GM19193 (cell line): ENCODE measurements around the gene ASB12.

Experiments
- POLR2A ChIP-seq: IDR thresholded peaks from 4 replicates; pipeline ENCODE4 v1.6.1; 2011; ENCODE audit not compliant: insufficient read depth, insufficient read length; ENCODE audit errors: extremely low read depth

Gene ASB12, protein sequence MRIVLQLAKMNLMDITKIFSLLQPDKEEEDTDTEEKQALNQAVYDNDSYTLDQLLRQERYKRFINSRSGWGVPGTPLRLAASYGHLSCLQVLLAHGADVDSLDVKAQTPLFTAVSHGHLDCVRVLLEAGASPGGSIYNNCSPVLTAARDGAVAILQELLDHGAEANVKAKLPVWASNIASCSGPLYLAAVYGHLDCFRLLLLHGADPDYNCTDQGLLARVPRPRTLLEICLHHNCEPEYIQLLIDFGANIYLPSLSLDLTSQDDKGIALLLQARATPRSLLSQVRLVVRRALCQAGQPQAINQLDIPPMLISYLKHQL

DNA sequence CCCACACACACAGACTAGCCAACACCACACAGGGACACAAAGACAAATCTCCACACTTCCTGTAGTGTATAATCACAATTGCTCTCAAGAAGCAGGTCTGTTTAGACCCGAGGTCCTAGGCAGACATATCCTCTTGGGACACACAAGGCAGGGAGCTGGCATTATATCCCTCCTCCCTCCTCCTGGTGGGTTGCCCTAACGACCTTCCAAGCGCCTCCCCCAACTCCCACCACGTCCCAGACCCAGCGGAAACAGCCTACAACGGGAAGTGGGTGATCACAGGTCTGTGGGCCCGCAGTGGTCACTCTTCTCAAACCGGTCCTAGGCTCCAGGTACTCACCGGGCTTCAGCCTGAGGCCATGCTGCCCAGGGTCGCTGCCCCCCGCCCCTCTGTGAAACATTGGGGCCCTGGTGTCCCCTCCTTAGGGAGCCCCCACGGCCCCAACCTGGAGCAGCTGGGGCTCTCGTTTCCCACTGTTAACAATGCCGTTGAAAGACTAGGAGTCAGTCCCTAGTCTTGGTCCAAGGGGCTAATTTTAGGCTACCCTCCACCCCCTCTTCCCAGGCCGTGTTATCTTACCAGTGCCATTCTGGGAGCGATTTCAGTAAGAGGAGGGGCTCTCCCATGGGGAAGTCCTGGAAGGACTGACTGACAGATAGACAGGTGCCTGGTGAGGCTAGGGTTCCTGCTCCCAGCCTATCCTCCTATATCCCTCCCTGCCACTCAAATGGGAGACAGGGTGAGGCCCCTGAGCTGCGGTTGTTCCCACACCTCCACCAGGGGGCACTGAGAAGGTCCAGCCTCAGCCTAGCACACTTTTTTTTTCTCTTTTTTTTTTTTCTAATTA, at the start of gene ASB12:
Gene ASB12, minus strand, starts transcription at position 485 of the 848 bp plus-strand sequence. CDS start 4,957 bp downstream, outside the sequence.
- no peak for TF ChIP-seq POLR2A

DNA sequence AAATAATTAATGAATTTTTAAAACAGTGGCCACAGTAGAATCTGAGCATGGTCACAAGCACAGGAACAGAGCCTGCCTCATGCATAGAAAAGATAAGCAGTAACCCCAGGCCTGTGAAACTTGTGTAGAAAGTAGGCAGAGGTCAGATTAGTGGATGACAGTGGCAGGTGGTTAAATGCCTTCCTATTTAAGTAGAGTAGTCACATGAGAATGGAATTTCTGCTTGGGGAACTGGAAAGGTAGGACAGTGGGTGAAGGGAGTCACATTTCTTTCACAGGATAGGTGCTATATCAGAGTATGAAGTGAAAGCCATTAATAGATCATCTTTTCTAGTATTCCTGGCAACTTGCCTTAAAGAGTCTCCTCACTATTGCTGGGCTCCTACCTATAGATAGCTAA, 34.9 kb upstream of the ASB12 start:
- TF ChIP-seq POLR2A: no peak

DNA sequence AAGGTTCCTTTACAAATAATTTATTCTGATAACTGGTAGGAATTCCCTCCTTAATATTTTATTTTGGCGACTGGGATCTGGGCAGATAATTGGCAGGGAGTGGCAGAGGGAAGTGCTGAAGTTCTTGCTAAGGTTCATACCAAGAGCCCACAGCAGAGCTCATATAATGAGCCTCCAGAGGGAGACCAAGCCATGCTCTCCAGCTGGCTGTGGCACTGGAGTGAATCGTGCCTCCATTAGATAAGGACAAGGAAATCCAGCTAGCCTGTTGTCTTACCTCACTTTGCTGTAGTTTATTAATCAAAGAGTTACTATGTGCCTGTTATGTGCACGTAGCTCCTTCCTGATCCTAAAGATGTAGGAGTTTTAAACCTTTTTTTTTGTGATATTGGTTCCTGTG, 1.3 kb downstream of the ASB12 start:
- TF ChIP-seq POLR2A: no peak

DNA sequence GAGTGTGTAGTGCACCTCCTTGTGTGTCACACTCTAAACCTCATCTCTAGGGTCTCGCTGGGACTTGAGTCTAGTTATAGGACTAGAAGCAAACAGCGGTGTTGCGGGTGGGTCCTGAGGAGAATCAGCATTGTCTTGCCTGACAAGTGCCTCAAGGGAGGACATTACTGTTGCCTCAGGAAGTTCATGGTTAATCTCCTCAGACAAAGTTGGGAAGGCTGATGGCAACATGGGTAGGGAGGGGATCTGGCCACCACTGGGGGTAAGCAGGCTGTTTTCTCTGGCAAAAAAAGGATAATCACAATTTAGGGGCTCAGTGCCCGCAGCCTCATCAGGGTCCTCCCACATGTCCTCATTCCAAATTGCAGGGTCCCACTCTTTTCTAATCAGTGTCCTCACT, 12.4 kb downstream of the ASB12 start:
- TF ChIP-seq POLR2A: no peak

DNA sequence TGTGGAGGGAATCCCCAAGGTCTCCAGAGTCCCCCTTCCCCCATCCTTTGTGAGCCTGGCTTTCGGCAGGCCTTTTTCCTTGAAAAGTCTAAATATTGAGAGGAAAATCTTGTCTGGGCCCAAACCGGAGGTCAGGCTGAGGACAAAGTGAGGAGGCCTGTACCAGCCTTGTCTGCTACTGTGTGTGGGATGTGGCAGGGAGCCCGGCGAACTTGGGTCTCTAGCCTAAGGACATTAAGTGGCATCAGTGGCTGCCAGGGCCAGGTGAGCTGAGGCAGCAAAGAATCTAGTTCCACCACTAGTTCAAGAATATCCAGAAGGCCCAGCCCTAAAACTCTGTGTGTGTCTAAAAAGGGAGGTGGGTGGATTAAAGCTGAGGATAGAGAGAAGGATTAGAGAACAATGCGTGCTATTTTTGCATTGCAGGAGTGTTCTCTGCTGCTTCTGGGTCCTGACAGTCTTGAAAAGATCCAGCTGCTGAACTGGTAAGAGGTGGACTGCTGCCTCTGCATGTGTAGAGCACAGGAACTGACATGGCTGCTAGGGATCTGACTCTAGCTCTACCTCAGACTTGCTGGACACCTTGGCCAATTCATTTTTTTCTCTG, 23.7 kb downstream of the ASB12 start:
- TF ChIP-seq POLR2A: no peak

DNA sequence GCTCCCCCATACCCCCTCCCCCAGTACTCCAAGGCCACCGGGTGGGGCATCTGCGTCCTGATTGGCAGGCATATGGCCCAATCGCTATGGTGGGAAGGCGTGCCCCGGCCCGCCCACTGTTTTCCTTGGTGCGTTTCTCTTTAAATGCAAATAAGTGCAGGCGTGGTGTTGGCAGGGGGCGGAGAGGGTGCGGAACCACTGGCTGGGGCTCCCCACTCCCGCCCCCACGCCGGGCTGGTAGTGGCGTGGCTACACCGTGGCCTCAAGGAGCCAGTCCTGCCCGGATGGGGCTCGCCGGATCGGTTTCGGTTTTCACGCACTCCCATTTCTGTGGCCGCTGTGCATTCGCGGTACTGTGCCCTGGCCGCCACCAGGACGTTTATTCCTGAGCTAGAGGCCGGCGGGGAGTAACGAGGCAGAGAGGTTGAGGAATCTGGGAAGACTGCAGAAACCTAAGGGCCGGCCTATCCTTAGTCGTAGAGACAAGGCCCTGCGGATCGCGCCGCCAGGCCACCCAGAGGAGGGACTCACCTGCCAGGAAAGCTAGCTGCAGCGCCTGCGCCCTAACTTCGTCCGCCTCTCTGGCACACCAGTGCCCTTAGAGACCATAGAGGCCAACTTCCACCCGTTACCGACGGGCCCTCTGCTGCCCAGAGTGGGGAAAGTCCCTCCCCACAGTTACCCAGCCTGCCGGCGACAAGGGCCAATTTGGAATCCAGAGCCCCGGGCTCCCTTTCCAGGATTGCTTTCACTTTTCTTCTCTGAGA, 24.5 kb downstream of the ASB12 start:
- TF ChIP-seq POLR2A: peak; percentile 82

DNA sequence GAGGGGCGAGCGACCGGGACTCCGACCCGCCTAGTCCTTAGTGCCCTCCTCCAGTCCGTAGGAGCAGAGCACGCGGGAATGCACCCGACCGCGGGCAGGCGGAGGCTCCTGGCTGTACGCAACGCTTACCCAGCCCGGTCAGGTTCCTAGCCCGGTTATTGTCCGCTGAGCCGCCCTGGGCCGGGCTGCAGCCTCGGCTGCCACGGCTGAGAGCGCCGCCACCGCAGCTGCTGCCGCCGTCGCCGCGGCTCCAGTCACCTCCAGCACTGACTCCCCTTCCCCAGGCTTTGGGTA, 25.0 kb downstream of the ASB12 start, which contains the start of gene AMER1:
Gene AMER1, minus strand, starts transcription at position 268 of the 294 bp plus-strand sequence. CDS start 12,422 bp downstream, outside the sequence.
- TF ChIP-seq POLR2A: no peak

DNA sequence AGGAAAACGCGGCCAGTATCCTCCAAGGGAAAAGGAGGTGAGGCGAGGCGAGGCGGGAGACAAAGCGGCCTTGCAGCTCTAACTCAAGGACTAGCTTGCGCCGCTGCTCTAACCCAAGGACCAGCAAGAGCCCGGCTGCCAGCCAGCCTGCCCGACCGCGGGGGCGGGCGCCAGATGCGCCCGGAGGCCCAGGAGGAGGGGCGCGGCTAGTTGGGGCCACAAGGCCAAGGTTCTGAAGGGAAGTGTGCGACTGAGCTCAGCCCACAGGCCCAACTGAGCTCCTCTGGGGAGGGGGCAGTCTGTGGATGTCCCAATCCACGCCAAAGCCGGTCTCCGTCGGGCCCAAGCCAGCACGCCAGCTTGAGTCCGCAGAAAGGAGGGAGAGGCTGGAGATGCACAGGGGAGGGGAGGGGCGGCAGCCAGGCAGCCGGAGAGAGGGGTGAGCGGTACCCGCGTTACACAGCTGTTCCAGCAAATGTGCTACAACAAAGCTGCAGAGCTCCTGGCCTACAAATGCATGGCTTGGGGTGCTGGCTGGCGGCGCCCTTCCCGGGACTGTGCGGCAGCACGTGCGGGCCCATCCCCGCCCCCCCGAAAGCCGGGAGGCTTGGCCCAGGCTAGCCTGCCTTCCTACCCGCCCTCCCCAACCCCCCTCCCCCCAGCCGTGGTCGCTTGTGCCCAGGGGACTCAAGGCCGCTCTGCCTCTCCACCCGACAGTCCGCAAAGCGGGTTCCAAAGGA, 25.5 kb downstream of the ASB12 start:
- TF ChIP-seq POLR2A: no peak

DNA sequence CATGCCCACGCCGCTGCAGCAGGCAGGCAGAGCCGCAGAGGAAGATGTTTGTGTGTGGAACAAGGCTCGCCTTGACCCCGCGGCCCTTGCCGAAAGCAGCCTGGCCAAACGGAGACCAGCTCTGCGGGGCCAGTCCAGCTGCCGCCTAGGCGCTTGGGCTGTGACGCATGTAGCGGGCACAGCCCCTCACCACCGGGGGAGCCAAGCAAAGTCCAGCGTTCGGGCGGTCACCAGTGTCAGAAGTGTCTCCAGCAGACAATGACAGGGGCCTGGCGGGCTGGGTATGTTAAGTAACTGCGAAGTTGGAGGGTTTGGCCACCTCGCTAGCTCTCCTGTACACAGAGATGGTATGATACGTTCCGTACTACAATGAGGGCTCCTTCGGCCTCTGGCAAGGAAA, 26.2 kb downstream of the ASB12 start:
- no peak for TF ChIP-seq POLR2A

DNA sequence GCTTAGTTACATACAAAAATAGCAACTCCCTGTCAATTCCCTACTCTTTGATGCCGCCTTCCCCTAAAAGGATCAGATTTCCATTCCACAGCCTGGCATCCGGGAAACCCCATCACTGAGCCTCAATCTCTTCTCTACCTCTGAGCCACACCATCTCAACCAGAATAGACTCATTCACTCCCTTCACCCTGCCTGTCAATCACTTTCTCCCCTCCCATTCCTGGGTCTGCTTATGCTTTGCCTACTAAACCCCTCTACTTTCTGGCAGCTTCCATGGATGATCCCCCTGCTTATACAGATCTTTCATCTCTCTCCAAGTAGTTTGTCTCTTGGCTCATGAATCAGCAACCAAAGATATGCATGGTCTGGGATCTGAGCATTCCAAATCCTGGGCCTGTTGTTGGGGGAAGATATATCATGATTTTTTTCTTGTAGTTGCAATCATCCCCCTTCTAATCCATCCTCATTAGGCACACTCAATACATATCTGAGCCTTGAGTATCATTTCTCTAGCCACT, 27.5 kb downstream of the ASB12 start:
- no peak for TF ChIP-seq POLR2A

DNA sequence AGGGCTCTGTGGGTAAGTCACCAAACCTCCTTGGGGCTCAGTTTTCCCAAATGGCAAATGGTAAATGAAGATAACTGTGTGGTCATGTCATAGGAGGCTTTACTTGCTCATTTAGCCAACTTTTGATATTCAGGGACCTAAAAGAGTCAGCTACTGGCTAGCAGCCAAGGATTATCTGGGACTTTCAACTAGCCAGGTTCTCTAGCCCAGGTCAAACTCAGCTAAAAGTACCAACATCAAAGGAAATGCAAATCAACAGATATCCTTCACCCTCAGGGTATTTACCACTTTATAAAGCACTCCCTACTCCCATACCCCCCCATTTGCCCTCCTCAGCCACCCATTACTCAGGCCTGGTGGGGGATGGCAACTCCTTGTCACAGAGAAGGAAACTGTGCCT, 32.4 kb downstream of the ASB12 start:
- TF ChIP-seq POLR2A: no peak

DNA sequence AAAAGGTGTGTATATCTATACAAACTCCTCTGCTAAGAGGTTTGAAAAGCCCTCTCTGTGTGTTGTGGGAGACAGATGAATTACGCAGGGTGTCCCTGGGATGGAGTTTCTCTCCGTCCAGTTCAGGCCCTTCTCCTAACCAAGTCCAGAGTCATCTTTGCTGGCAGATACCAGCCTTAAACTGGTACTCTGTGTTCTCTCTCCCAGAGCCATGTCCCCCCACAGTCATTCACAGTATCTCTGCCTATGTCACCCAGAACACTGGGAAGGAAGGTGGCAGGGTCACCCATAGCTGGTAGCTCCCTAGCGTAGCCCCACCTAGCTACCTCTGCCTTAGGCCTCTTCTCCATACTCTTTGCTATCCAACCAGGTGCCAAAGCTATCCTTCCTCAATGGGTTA, 33.8 kb downstream of the ASB12 start:
- TF ChIP-seq POLR2A: no peak

DNA sequence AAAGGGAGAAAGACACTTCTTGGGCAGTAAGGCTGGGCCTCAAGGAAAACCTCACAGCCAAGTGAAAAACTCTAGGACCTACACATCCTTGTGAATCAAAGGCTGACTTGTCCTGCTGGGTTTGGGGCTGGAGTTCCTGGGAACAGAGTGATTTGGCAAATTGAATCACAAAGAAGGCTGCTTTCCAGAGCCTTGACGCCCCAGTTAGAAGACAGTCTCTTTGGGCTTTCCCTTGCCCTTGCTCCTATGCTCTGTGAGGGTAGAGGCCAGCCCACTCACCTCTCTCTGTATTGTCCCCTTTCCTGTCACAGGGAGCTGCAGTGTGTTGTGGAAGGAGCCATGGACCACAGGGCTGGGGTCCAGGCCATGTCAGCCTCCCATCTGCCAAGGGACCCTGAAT, 34.5 kb downstream of the ASB12 start:
- TF ChIP-seq POLR2A: no peak

DNA sequence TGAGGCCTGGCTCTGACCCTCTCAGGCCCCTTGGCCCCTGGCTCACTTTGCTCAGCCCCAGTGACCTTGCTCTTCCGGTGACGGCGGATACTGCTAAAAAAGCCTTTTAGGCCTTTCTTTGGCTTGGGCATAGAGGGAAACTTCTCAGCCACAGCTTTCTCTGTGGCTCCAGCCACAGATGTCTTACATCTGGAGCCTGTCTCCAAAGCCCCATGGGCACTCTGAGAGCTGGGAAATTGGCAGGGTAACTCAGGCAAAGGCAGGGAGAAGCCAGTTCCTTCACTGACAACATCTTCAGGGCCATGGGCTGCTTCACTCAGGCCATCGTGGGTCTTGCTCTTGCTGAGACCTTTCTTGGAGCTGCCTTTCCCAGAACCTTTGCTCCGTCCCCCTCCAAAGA, 37.7 kb downstream of the ASB12 start:
- TF ChIP-seq POLR2A: no peak
